ENCODE results near the gene MAGEA10. TPM values are rescaled to one million over a fixed set of nuclear protein-coding genes. Genes with fewer than 3 reads are reported as not detected.

The MAGEA10 gene
- polyA plus RNA-seq, 1 experiment = not detected

DNA sequence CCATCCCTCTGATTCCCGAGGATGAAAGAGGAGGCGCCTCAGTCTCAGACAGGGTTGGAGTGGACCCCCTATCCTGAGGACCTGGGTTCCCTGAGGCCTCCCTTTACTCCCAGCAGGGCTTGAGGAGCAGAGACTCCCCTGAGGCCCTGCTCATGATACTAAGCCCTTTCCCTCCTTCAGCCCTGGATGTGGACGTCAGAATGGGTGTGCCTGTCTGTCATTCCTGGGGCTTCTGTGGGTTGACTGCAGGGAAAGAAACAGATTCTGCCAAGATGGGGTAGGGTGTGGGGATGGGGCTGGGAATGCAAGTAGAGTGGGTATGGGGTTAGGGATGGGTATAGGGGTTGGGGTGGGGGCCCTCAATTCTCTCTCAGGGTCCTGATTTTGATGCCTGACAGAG, 21.1 kb downstream of the MAGEA10 start:
- Histone ChIP-seq H3K36me3 (ENCODE audit: control insufficient read depth, insufficient read depth, low read length) (no peaks in the 10 kb centered on the region), H3K27me3 (ENCODE audit: control insufficient read depth, insufficient read depth, low read length) (no peaks in the 10 kb centered on the region), H3K4me3 (ENCODE audit: low read depth, low read length) (no peak overlapping the region)
- TF ChIP-seq CTCF (IDR thresholded peaks at IDR 0.05; ENCODE audit: insufficient read depth, low read depth, low read length) = no peak
- DNase-seq (ENCODE audit: low read depth) = no peak
- POLR2A ChIA-PET = no interaction called here
- CTCF ChIA-PET = no interaction called here

GRCh38 chrX:152108527-152108926, 29.9 kb downstream of the MAGEA10 start:
- ChIA-PET POLR2A (no interaction called here), CTCF (no interaction called here)
- Histone ChIP-seq H3K36me3 (ENCODE audit: control insufficient read depth, insufficient read depth, low read length) (no peaks in the 10 kb centered on the region), H3K4me3 (ENCODE audit: low read depth, low read length) (no peak overlapping the region), H3K27me3 (ENCODE audit: control insufficient read depth, insufficient read depth, low read length) (no peaks in the 10 kb centered on the region)
- no peak for DNase-seq (ENCODE audit: low read depth)
- TF ChIP-seq CTCF (IDR thresholded peaks at IDR 0.05; ENCODE audit: insufficient read depth, low read depth, low read length) = no peak

- ChIA-PET CTCF (no interaction called here), POLR2A (no interaction called here)
- H3K4me3 ChIP-seq (ENCODE audit: low read depth, low read length) = no peak overlapping the region
- no peaks in the 10 kb centered on the region for H3K27me3 ChIP-seq (ENCODE audit: control insufficient read depth, insufficient read depth, low read length)
- no peaks in the 10 kb centered on the region for H3K36me3 ChIP-seq (ENCODE audit: control insufficient read depth, insufficient read depth, low read length)
- DNase-seq (ENCODE audit: low read depth) = no peak
- TF ChIP-seq CTCF (IDR thresholded peaks at IDR 0.05; ENCODE audit: insufficient read depth, low read depth, low read length) = no peak
Observed at GRCh38 chrX:152103866-152104265, 34.5 kb downstream of the MAGEA10 start.

GRCh38 chrX:152086141-152086540, 52.2 kb downstream of the MAGEA10 start:
- H3K4me3 ChIP-seq (ENCODE audit: low read depth, low read length) = no peak overlapping the region
- no peak for DNase-seq (ENCODE audit: low read depth)
- CTCF ChIA-PET = no interaction called here
- no peaks in the 10 kb centered on the region for H3K36me3 ChIP-seq (ENCODE audit: control insufficient read depth, insufficient read depth, low read length)
- no peaks in the 10 kb centered on the region for H3K27me3 ChIP-seq (ENCODE audit: control insufficient read depth, insufficient read depth, low read length)
- TF ChIP-seq CTCF (IDR thresholded peaks at IDR 0.05; ENCODE audit: insufficient read depth, low read depth, low read length) = no peak
- POLR2A ChIA-PET = no interaction called here

Other genes starting within 250 kb of the MAGEA10 start
- gene MAGEA4, start 225.7 kb downstream of the MAGEA10 start, polyA plus RNA-seq (2011; rRNA removed) = not detected in 2 replicates
- 37.8 and 40.1 TPM in 2 replicates for gene GABRE, start 163.9 kb downstream of the MAGEA10 start, polyA plus RNA-seq (2011; rRNA removed)

Data from BJ (cell line).